H1 (cell line): ENCODE results near the gene CIPC. TPM values are rescaled to one million over a fixed set of nuclear protein-coding genes. Genes with fewer than 3 reads are reported as not detected.

Experiments
- CEBPB ChIP-seq: IDR thresholded peaks from 2 replicates; pipeline ENCODE4 v1.6.1; 2012; ENCODE audit warnings: low read depth, low read length
- EP300 ChIP-seq, 2 experiments: IDR thresholded peaks; 1 replicate in 1 of 2; 2 replicates in 1 of 2; pipeline ENCODE4 v1.6.1; 2011 to 2012; ENCODE audit warnings: low read depth in 2 of 2, low read length in 2 of 2, mild to moderate bottlenecking in 2 of 2, borderline replicate concordance in 1 of 2, inconsistent platforms in 1 of 2, moderate library complexity in 1 of 2
- GABPA ChIP-seq: IDR thresholded peaks from 2 replicates; pipeline ENCODE4 v1.6.1; 2011; ENCODE audit warnings: mild to moderate bottlenecking, low read length, moderate library complexity, borderline replicate concordance; ENCODE audit not compliant: insufficient read depth
- KDM1A ChIP-seq: fragments of 200-600, 300-600 bp; sonication (generic); IDR thresholded peaks from 2 replicates; pipeline ENCODE4 v1.7.1; 2016; ENCODE audit warnings: mild to moderate bottlenecking, low read length, borderline replicate concordance
- POLR2AphosphoS5 ChIP-seq: IDR thresholded peaks from 2 replicates; pipeline ENCODE4 v1.6.1; 2011; ENCODE audit warnings: low read depth, low read length
- RBBP5 ChIP-seq: IDR thresholded peaks from 2 replicates; pipeline ENCODE4 v1.7.1; 2012; ENCODE audit warnings: low read depth, mild to moderate bottlenecking, inconsistent platforms, low read length, moderate library complexity, borderline replicate concordance
- polyA plus RNA-seq, 7 experiments: library from polyadenylated mRNA; depleted of rRNA in 3 of 7; stranded (reverse) in 5 of 7; unstranded in 2 of 7; fragments of >200 nt in 5 of 7; fragments of 200-250 nt in 2 of 7; gene quantifications; 1 replicate in 5 of 7; 2 replicates in 1 of 7; 4 replicates in 1 of 7; pipeline versions ENCODE4 v1.2.1 to v1.2.3, GENCODE V29; 2011 to 2013; ENCODE audit warnings: missing spikeins in 2 of 7, mixed read lengths in 2 of 7
- total RNA-seq: library from RNA; stranded (reverse); fragmentation: NEBNext Ultra II Directional; extraction: Animal tissue kit (Norgen Biotek cat#: 25700); gene quantifications from 2 replicates; pipeline ENCODE4 v1.2.1, GENCODE V29; 2021
- TF ChIP-seq, protein P1 (sequence below): fragments of 300-600 bp; sonication (generic); IDR thresholded peaks from 2 replicates; pipeline ENCODE4 v1.7.1; 2012; ENCODE audit warnings: low read length, moderate library complexity, mild to moderate bottlenecking, inconsistent platforms; ENCODE audit not compliant: insufficient replicate concordance
- TF ChIP-seq, protein P2 (sequence below): IDR thresholded peaks from 2 replicates; pipeline ENCODE4 v1.6.1; 2011; ENCODE audit warnings: low read length, improper control_type of control experiment

The CIPC gene
- total and polyA plus RNA-seq, 2 of the 8 experiments (the other 6 are each of a cell fraction or from before 2014, with no cell fraction given), result 13.9 to 32.7 TPM

DNA sequence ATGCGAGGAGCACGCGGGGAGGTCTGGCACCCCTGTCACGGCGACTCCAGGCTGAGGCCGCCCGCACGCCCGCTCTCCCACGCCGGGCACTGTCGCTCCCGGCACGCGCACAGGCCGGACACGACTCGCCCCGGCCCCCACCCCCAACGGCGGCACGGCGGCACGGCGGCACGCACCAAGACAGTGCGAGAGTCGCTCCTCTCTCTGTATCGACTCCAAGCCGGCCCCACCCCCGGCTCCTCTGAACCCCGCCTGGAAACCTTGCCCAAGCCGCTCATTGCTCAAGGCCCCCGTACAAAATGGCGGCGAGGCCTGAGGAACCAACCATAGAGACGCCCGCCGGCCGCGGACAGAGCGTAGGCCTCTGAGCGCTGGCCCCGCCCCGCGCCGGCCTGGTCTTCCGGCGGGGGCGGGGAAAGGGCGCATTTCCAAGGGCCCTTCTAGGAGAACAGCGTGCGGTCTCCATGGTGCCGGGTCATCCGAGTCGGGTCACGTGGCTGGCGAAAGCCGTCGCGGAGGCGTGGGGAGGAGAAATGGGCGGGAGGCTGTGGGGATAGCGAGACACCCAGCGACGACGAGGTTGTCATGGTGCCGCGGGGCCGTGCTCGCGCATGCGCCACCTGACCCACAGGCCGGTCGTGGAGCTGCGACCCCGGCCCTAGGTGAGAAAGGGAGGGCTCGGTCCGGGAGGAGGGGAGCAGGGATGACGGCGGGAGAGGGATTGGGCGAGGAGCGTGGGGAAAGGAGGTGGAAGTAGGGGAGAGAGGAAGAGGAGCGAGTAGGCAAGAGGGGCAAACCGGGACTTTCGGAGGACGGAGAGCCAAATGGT, at the start of gene CIPC (continued):
- TF ChIP-seq KDM1A (0 out of 2 replicates have a peak, but pooled peaks have one; percentile 29), RBBP5 (peak; percentile 90), POLR2AphosphoS5 (peak; percentile 40; the same call in 1 of the 2 replicates), CEBPB (peak; percentile 86), GABPA (no peak), EP300 (IDR thresholded peaks at IDR 0.05; ENCODE audit: borderline replicate concordance in 1 of 2, low read depth in 2 of 2, low read length in 2 of 2) (peak in 1 of 2 experiments; percentile 60; a peak in 1 of 3 replicates)
- TF ChIP-seq, protein P1, sequence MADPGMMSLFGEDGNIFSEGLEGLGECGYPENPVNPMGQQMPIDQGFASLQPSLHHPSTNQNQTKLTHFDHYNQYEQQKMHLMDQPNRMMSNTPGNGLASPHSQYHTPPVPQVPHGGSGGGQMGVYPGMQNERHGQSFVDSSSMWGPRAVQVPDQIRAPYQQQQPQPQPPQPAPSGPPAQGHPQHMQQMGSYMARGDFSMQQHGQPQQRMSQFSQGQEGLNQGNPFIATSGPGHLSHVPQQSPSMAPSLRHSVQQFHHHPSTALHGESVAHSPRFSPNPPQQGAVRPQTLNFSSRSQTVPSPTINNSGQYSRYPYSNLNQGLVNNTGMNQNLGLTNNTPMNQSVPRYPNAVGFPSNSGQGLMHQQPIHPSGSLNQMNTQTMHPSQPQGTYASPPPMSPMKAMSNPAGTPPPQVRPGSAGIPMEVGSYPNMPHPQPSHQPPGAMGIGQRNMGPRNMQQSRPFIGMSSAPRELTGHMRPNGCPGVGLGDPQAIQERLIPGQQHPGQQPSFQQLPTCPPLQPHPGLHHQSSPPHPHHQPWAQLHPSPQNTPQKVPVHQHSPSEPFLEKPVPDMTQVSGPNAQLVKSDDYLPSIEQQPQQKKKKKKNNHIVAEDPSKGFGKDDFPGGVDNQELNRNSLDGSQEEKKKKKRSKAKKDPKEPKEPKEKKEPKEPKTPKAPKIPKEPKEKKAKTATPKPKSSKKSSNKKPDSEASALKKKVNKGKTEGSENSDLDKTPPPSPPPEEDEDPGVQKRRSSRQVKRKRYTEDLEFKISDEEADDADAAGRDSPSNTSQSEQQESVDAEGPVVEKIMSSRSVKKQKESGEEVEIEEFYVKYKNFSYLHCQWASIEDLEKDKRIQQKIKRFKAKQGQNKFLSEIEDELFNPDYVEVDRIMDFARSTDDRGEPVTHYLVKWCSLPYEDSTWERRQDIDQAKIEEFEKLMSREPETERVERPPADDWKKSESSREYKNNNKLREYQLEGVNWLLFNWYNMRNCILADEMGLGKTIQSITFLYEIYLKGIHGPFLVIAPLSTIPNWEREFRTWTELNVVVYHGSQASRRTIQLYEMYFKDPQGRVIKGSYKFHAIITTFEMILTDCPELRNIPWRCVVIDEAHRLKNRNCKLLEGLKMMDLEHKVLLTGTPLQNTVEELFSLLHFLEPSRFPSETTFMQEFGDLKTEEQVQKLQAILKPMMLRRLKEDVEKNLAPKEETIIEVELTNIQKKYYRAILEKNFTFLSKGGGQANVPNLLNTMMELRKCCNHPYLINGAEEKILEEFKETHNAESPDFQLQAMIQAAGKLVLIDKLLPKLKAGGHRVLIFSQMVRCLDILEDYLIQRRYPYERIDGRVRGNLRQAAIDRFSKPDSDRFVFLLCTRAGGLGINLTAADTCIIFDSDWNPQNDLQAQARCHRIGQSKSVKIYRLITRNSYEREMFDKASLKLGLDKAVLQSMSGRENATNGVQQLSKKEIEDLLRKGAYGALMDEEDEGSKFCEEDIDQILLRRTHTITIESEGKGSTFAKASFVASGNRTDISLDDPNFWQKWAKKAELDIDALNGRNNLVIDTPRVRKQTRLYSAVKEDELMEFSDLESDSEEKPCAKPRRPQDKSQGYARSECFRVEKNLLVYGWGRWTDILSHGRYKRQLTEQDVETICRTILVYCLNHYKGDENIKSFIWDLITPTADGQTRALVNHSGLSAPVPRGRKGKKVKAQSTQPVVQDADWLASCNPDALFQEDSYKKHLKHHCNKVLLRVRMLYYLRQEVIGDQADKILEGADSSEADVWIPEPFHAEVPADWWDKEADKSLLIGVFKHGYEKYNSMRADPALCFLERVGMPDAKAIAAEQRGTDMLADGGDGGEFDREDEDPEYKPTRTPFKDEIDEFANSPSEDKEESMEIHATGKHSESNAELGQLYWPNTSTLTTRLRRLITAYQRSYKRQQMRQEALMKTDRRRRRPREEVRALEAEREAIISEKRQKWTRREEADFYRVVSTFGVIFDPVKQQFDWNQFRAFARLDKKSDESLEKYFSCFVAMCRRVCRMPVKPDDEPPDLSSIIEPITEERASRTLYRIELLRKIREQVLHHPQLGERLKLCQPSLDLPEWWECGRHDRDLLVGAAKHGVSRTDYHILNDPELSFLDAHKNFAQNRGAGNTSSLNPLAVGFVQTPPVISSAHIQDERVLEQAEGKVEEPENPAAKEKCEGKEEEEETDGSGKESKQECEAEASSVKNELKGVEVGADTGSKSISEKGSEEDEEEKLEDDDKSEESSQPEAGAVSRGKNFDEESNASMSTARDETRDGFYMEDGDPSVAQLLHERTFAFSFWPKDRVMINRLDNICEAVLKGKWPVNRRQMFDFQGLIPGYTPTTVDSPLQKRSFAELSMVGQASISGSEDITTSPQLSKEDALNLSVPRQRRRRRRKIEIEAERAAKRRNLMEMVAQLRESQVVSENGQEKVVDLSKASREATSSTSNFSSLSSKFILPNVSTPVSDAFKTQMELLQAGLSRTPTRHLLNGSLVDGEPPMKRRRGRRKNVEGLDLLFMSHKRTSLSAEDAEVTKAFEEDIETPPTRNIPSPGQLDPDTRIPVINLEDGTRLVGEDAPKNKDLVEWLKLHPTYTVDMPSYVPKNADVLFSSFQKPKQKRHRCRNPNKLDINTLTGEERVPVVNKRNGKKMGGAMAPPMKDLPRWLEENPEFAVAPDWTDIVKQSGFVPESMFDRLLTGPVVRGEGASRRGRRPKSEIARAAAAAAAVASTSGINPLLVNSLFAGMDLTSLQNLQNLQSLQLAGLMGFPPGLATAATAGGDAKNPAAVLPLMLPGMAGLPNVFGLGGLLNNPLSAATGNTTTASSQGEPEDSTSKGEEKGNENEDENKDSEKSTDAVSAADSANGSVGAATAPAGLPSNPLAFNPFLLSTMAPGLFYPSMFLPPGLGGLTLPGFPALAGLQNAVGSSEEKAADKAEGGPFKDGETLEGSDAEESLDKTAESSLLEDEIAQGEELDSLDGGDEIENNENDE, result no peak
- TF ChIP-seq, protein P2, sequence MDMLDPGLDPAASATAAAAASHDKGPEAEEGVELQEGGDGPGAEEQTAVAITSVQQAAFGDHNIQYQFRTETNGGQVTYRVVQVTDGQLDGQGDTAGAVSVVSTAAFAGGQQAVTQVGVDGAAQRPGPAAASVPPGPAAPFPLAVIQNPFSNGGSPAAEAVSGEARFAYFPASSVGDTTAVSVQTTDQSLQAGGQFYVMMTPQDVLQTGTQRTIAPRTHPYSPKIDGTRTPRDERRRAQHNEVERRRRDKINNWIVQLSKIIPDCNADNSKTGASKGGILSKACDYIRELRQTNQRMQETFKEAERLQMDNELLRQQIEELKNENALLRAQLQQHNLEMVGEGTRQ, result peak; percentile 93
